IMR-90 (cell line): Measurements from ENCODE around the gene RAPGEF1. TPM values are rescaled to one million over a fixed set of nuclear protein-coding genes. Genes with fewer than 3 reads are reported as not detected.

Experiments
- ATAC-seq: fragments of 200-7000 bp; cut with Tn5 transposase; 2 replicates; pipeline ENCODE4 v1.9.1; 2020; ENCODE audit warnings: low read depth, mild to moderate bottlenecking, moderate library complexity
- BruUV-seq: library from RNA; stranded (reverse); fragments of 400-500 nt; replicated peaks from 2 replicates; lab custom pipeline; 2021; lab: Mats Ljungman, UMichigan
- CTCF ChIA-PET: fragments of 300-600 bp; formaldehyde crosslinking; extraction: SDS; loops from one replicate; lab custom pipeline; 2021; ENCODE audit warnings: antibody characterized with exemption; lab: Yijun Ruan, JAX
- POLR2A ChIA-PET: fragments of 300-600 bp; sonication (Branson Sonifier 250); formaldehyde crosslinking; loops from one replicate; lab custom pipeline; 2022; ENCODE audit warnings: antibody characterized with exemption; ENCODE audit not compliant: unreplicated experiment; lab: Charles Lee
- DNase-seq: peaks from one replicate; pipeline ENCODE4 v3.0.0; 2013
- H2AFZ ChIP-seq: replicated peaks from 2 replicates; pipeline ENCODE3; 2013; ENCODE audit warnings: low read length, mild to moderate bottlenecking; ENCODE audit not compliant: poor library complexity
- H2AK5ac ChIP-seq: 2 replicates; pipeline ENCODE4 v1.6.1; 2013; ENCODE audit warnings: low read depth, low read length, inconsistent platforms
- H2AK9ac ChIP-seq: replicated peaks from 2 replicates; pipeline ENCODE3; 2013; ENCODE audit warnings: mild to moderate bottlenecking, low read depth, low read length, moderate library complexity; ENCODE audit not compliant: poor library complexity
- H2BK120ac ChIP-seq: 2 replicates; pipeline ENCODE4 v1.6.1; 2013; ENCODE audit warnings: low read depth, low read length, inconsistent platforms
- H2BK15ac ChIP-seq: 3 replicates; pipeline ENCODE4 v1.6.1; 2013; ENCODE audit warnings: low read depth, low read length, inconsistent platforms
- H2BK20ac ChIP-seq: 2 replicates; pipeline ENCODE4 v1.6.1; 2013; ENCODE audit warnings: low read depth, mild to moderate bottlenecking, inconsistent platforms, low read length, moderate library complexity
- H2BK5ac ChIP-seq: 2 replicates; pipeline ENCODE4 v1.6.1; 2013; ENCODE audit warnings: mild to moderate bottlenecking, low read depth, low read length, inconsistent platforms; ENCODE audit not compliant: poor library complexity, severe bottlenecking
- H3K14ac ChIP-seq: replicated peaks from 2 replicates; pipeline ENCODE4 v1.6.1; 2013; ENCODE audit warnings: low read depth, low read length, inconsistent platforms
- H3K18ac ChIP-seq: 2 replicates; pipeline ENCODE4 v1.6.1; 2013; ENCODE audit warnings: low read depth, low read length, control low read depth
- H3K23ac ChIP-seq: 2 replicates; pipeline ENCODE4 v1.6.1; 2013; ENCODE audit warnings: low read depth, low read length, inconsistent platforms
- H3K27ac ChIP-seq: 2 replicates; pipeline ENCODE4 v1.5.1; 2013; ENCODE audit warnings: mild to moderate bottlenecking, control low read depth, low read length; ENCODE audit not compliant: insufficient read depth
- H3K27me3 ChIP-seq: 2 replicates; pipeline ENCODE4 v1.6.1; 2013; ENCODE audit warnings: low read length; ENCODE audit not compliant: control insufficient read depth, insufficient read depth
- H3K36me3 ChIP-seq: 2 replicates; pipeline ENCODE4 v1.6.1; 2013; ENCODE audit warnings: low read length, mixed read lengths; ENCODE audit not compliant: control insufficient read depth, insufficient read depth
- H3K4ac ChIP-seq: 2 replicates; pipeline ENCODE4 v1.6.1; 2013; ENCODE audit warnings: low read depth, low read length, inconsistent platforms
- H3K4me1 ChIP-seq: 2 replicates; pipeline ENCODE4 v1.6.1; 2013; ENCODE audit warnings: low read length, mixed read lengths; ENCODE audit not compliant: control insufficient read depth, insufficient read depth
- H3K4me2 ChIP-seq: 2 replicates; pipeline ENCODE4 v1.6.1; 2013; ENCODE audit warnings: low read depth, mild to moderate bottlenecking, control low read depth, low read length, moderate library complexity
- H3K4me3 ChIP-seq: 2 replicates; pipeline ENCODE4 v1.5.1; 2013; ENCODE audit warnings: low read depth, mild to moderate bottlenecking, control low read depth, low read length, moderate library complexity; ENCODE audit not compliant: insufficient read depth
- H3K56ac ChIP-seq: 2 replicates; pipeline ENCODE4 v1.6.1; 2013; ENCODE audit warnings: low read length, inconsistent platforms; ENCODE audit not compliant: insufficient read depth; ENCODE audit errors: extremely low read depth
- H3K79me1 ChIP-seq, 2 experiments: 2 replicates each; pipeline ENCODE4 v1.6.1; 2013; ENCODE audit warnings: low read length in 2 of 2, inconsistent platforms in 1 of 2, low read depth in 1 of 2
- H3K9ac ChIP-seq: 2 replicates; pipeline ENCODE4 v1.6.1; 2013; ENCODE audit warnings: low read depth, low read length, control low read depth
- H3K9me1 ChIP-seq: 2 replicates; pipeline ENCODE4 v1.6.1; 2013; ENCODE audit warnings: low read length, inconsistent platforms; ENCODE audit not compliant: insufficient read depth
- H3K9me3 ChIP-seq: 2 replicates; pipeline ENCODE4 v1.6.1; 2013; ENCODE audit warnings: low read length; ENCODE audit not compliant: control insufficient read depth, insufficient read depth
- H4K20me1 ChIP-seq: 2 replicates; pipeline ENCODE4 v1.6.1; 2013; ENCODE audit warnings: low read length, inconsistent platforms; ENCODE audit not compliant: insufficient read depth
- H4K5ac ChIP-seq: 2 replicates; pipeline ENCODE4 v1.6.1; 2013; ENCODE audit warnings: mild to moderate bottlenecking, low read depth, low read length, control low read depth
- H4K8ac ChIP-seq, 2 experiments: 2 replicates each; pipeline ENCODE4 v1.6.1; 2013; ENCODE audit warnings: low read depth in 2 of 2, low read length in 2 of 2, control low read depth in 1 of 2, inconsistent platforms in 1 of 2
- H4K91ac ChIP-seq: 2 replicates; pipeline ENCODE4 v1.6.1; 2013; ENCODE audit warnings: low read depth, low read length, inconsistent platforms; ENCODE audit not compliant: insufficient read depth
- FOS ChIP-seq: fragments of 150-350 bp; IDR thresholded peaks from 2 replicates; pipeline ENCODE4 v1.6.1; 2016; ENCODE audit warnings: low read depth, low read length
- MAFK ChIP-seq: IDR thresholded peaks from 2 replicates; pipeline ENCODE4 v1.6.1; 2012; ENCODE audit warnings: low read depth, low read length, improper control_type of control experiment
- SMC3 ChIP-seq: fragments of 150-350 bp; IDR thresholded peaks from 2 replicates; pipeline ENCODE4 v1.6.1; 2016; ENCODE audit warnings: low read depth, mild to moderate bottlenecking, antibody characterized with exemption, low read length, moderate library complexity
- WGBS, 2 experiments: methylation state at CpG; one replicate each; pipeline versions ENCODE4 v1.1.5 to v1.1.7; 2013; ENCODE audit warnings: missing lambda C conversion rate in 2 of 2; ENCODE audit not compliant: insufficient read length in 1 of 2; ENCODE audit errors: extremely low coverage in 2 of 2; 5-methylcytosine and 5-hydroxymethylcytosine counted together
- dilution Hi-C: fragments of 300-500 bp; cut with HindIII; formaldehyde crosslinking; loops from one replicate; pipeline ENCODE4 v1.14.3; 2018; ENCODE audit warnings: low sequenced_read_pairs; ENCODE audit not compliant: unreplicated experiment
- in situ Hi-C: fragments of 300-500 bp; cut with MboI; formaldehyde crosslinking; loops from 3 replicates; pipeline ENCODE4 v1.14.3; 2019; ENCODE audit warnings: low sequenced_read_pairs, inconsistent platforms, mixed read lengths
- intact Hi-C: fragments of 100-400 bp; cut with micrococcal nuclease; formaldehyde crosslinking; loops from 2 replicates; pipeline ENCODE4 v1.10.0; 2022
- polyA plus RNA-seq, 3 experiments: library from polyadenylated mRNA; depleted of rRNA; stranded (reverse); fragments of >200 nt; gene quantifications; 2 replicates each; pipeline ENCODE4 v1.2.3, GENCODE V29; 2012; ENCODE audit warnings: low replicate concordance in 1 of 3
- total RNA-seq: library from RNA; depleted of rRNA; stranded (reverse); fragments of >200 nt; gene quantifications from 2 replicates; pipeline ENCODE4 v1.2.3, GENCODE V29; 2012
- TF ChIP-seq, protein P1 (sequence below): fragments of 150-350 bp; IDR thresholded peaks from 2 replicates; pipeline ENCODE4 v1.6.1; 2017; ENCODE audit warnings: mild to moderate bottlenecking, antibody characterized with exemption, low read length, low read depth

RAPGEF1 gene
- total and polyA plus RNA-seq, 2 of the 4 experiments (the other 2 are of a cell fraction) = 13.1 to 22.3 TPM

DNA sequence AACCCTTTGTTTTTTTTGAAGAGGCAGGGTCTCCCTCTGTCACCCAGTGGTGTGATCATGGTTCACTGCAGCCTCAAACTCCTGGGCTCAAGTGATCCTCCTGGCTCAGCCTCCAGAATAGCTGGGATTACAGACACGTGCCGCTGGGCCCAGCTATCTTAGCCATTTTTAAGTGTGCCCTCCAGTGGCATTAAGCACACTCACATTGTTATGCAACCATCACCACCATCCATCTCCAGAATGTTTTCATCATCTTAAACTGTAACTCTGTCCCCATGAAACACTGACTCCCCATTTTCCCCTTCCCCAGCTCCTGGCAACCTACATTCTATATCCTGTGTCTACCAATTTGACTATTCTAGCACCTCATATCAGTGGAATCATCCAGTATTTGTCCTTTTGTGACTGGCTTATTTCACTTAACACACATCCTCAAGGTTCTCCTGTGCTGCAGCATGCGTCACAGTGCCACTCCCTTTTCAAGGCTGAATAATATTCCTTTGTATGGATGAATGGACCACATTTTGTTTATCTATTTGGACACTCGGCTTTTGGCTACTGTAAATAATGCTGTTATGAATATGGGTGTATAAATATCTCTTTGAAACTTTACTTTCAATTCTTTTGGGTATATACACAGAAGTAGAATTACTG lies 12.5 kb upstream of the RAPGEF1 start:
- H4K20me1 ChIP-seq = no peaks in the 10 kb centered on the region
- H3K14ac ChIP-seq = no peak overlapping the region
- intact Hi-C loops = no loop called here
- no peak overlapping the region for H3K23ac ChIP-seq
- peaks cover 24% of the 10 kb centered on the region for H3K27me3 ChIP-seq
- BruUV-seq = no TSS peak
- no peak overlapping the region for H2BK20ac ChIP-seq
- no peak overlapping the region for H3K9ac ChIP-seq
- no peak overlapping the region for H3K18ac ChIP-seq
- WGBS, 2 experiments = 67% methylated on average over 1 of the region's 4 CpGs; no CpG with 5 or more reads in 1 of the 2 experiments
- no peak overlapping the region for H2BK120ac ChIP-seq
- H3K56ac ChIP-seq = no peak overlapping the region
- H2BK15ac ChIP-seq = no peak overlapping the region
- no peak overlapping the region for H2AK9ac ChIP-seq
- no peaks in the 10 kb centered on the region for H3K4me1 ChIP-seq
- no peak overlapping the region for H2BK5ac ChIP-seq
- in situ Hi-C loops = no loop called here
- no peak overlapping the region for H2AFZ ChIP-seq
- no peak overlapping the region for H3K4me2 ChIP-seq
- H3K9me1 ChIP-seq = no peaks in the 10 kb centered on the region
- H4K5ac ChIP-seq = no peak overlapping the region
- dilution Hi-C loops = no loop called here
- H4K91ac ChIP-seq = no peak overlapping the region
- no peak overlapping the region for H2AK5ac ChIP-seq
- CTCF ChIA-PET = no interaction called here
- no peak for ATAC-seq
- H3K4me3 ChIP-seq = no peak overlapping the region
- no peak for DNase-seq
- TF ChIP-seq SMC3 = no peak
- no peak for TF ChIP-seq MAFK
- TF ChIP-seq, protein P1, sequence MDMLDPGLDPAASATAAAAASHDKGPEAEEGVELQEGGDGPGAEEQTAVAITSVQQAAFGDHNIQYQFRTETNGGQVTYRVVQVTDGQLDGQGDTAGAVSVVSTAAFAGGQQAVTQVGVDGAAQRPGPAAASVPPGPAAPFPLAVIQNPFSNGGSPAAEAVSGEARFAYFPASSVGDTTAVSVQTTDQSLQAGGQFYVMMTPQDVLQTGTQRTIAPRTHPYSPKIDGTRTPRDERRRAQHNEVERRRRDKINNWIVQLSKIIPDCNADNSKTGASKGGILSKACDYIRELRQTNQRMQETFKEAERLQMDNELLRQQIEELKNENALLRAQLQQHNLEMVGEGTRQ = no peak
- TF ChIP-seq FOS = no peak
- no peak overlapping the region for H4K8ac ChIP-seq
- H3K27ac ChIP-seq = no peak overlapping the region
- no peak overlapping the region for H3K4ac ChIP-seq
- H3K36me3 ChIP-seq = no peaks in the 10 kb centered on the region
- no peaks in the 10 kb centered on the region for H3K79me1 ChIP-seq
- no peaks in the 10 kb centered on the region for H3K9me3 ChIP-seq
- POLR2A ChIA-PET = no interaction called here
